OCI-LY1 (cell line): ENCODE measurements around the gene LTBP1.

Experiments
- H2AFZ ChIP-seq: fragments of 200-600 bp; sonication (generic), shearing (Covaris generic); 2 replicates; pipeline ENCODE4 v1.6.0; 2014; ENCODE audit warnings: antibody characterized with exemption, mild to moderate bottlenecking, low read length
- H3F3A ChIP-seq: fragments of 200-600 bp; sonication (generic), shearing (Covaris generic); 2 replicates; pipeline ENCODE4 v1.6.0; 2014; ENCODE audit warnings: mild to moderate bottlenecking, antibody characterized with exemption, low read length, moderate library complexity; ENCODE audit not compliant: insufficient read depth
- H3K27ac ChIP-seq: fragments of 200-600 bp; sonication (generic); 2 replicates; pipeline ENCODE4 v1.5.1; 2014; ENCODE audit warnings: low read length, mixed run types, mild to moderate bottlenecking, low read depth; ENCODE audit not compliant: poor library complexity, severe bottlenecking
- H3K27me3 ChIP-seq: fragments of 200-600 bp; sonication (generic); 2 replicates; pipeline ENCODE4 v1.6.0; 2014; ENCODE audit warnings: antibody characterized with exemption, mild to moderate bottlenecking, low read length, moderate library complexity; ENCODE audit not compliant: insufficient read depth
- H3K36me3 ChIP-seq: fragments of 200-600 bp; sonication (generic); 2 replicates; pipeline ENCODE4 v1.6.1; 2014; ENCODE audit warnings: mild to moderate bottlenecking, antibody characterized with exemption, low read length, moderate library complexity, mixed read lengths; ENCODE audit not compliant: insufficient read depth
- H3K4me1 ChIP-seq: fragments of 200-600 bp; sonication (generic); 2 replicates; pipeline ENCODE4 v1.5.1; 2014; ENCODE audit warnings: mild to moderate bottlenecking, low read length, moderate library complexity; ENCODE audit not compliant: insufficient read depth, severe bottlenecking
- H3K4me2 ChIP-seq: fragments of 200-600 bp; sonication (generic), shearing (Covaris generic); 2 replicates; pipeline ENCODE4 v1.6.1; 2014; ENCODE audit warnings: low read length
- H3K4me3 ChIP-seq: fragments of 200-600 bp; sonication (generic); 2 replicates; pipeline ENCODE4 v1.5.1; 2014; ENCODE audit warnings: low read length, low read depth, mild to moderate bottlenecking, mixed read lengths; ENCODE audit not compliant: poor library complexity, severe bottlenecking
- H3K79me2 ChIP-seq: fragments of 200-600 bp; shearing (Covaris generic); 2 replicates; pipeline ENCODE4 v1.6.1; 2016; ENCODE audit warnings: mixed run types, low read length, mixed read lengths; ENCODE audit not compliant: insufficient read depth
- H3K9ac ChIP-seq: fragments of 200-600 bp; sonication (generic), shearing (Covaris generic); 2 replicates; pipeline ENCODE4 v1.6.1; 2014; ENCODE audit warnings: mild to moderate bottlenecking, low read length, mixed read lengths
- H3K9me2 ChIP-seq: fragments of 200-600 bp; sonication (generic), shearing (Covaris generic); 2 replicates; pipeline ENCODE4 v1.6.1; 2014; ENCODE audit warnings: low read depth, mild to moderate bottlenecking, low read length, mixed read lengths
- H3K9me3 ChIP-seq: fragments of 200-600 bp; shearing (Covaris generic); 2 replicates; pipeline ENCODE4 v1.6.1; 2014; ENCODE audit warnings: low read length, mixed read lengths
- H4K20me1 ChIP-seq: fragments of 200-600 bp; sonication (generic), shearing (Covaris generic); 2 replicates; pipeline ENCODE4 v1.6.0; 2016; ENCODE audit warnings: mild to moderate bottlenecking, low read length; ENCODE audit not compliant: insufficient read depth
- EZH2 ChIP-seq: fragments of 200-600 bp; sonication (generic), shearing (Covaris generic); IDR thresholded peaks from 2 replicates; pipeline ENCODE4 v1.8.0; 2017; ENCODE audit warnings: borderline replicate concordance, mixed run types, mild to moderate bottlenecking, antibody characterized with exemption, low read length, moderate library complexity, mixed read lengths
- TF ChIP-seq, protein P1 (sequence below): fragments of 200-600 bp; sonication (generic), shearing (Covaris generic); IDR thresholded peaks from 2 replicates; pipeline ENCODE4 v1.5.1; 2017; ENCODE audit warnings: mild to moderate bottlenecking, antibody characterized with exemption, low read length, moderate library complexity, mixed read lengths

Gene LTBP1

DNA sequence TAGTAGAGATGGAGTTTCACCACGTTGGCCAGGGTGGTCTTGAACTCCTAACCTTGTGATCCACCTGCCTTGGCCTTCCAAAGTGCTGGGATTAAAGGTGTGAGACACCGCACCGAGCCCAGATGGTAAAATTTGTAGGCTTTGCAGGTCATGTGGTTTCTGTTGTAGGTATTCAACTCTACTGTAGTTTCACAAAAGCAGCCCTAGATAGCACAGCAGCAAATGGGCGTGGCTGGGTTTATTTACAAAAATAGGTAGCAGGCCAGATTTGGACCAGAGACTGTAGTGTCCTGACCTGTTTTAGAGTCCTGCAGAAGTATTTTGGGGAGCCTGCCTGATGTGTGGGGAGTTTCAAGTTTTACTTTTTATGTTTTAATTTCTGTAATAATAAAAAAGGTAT, 445.6 kb downstream of the LTBP1 start:
- Histone ChIP-seq H4K20me1 (no peaks in the 10 kb centered on the region), H3K4me1 (no peaks in the 10 kb centered on the region), H3K4me3 (no peak overlapping the region), H3K9me2 (no peaks in the 10 kb centered on the region), H2AFZ (no peak overlapping the region), H3K79me2 (no peaks in the 10 kb centered on the region), H3K27ac (no peak overlapping the region), H3K27me3 (no peaks in the 10 kb centered on the region), H3F3A (no peaks in the 10 kb centered on the region; the same call in 1 of the 2 replicates), H3K4me2 (no peak overlapping the region), H3K9ac (no peak overlapping the region), H3K9me3 (no peaks in the 10 kb centered on the region), H3K36me3 (peaks cover 69% of the 10 kb centered on the region)
- TF ChIP-seq EZH2 = no peak
- TF ChIP-seq, protein P1, sequence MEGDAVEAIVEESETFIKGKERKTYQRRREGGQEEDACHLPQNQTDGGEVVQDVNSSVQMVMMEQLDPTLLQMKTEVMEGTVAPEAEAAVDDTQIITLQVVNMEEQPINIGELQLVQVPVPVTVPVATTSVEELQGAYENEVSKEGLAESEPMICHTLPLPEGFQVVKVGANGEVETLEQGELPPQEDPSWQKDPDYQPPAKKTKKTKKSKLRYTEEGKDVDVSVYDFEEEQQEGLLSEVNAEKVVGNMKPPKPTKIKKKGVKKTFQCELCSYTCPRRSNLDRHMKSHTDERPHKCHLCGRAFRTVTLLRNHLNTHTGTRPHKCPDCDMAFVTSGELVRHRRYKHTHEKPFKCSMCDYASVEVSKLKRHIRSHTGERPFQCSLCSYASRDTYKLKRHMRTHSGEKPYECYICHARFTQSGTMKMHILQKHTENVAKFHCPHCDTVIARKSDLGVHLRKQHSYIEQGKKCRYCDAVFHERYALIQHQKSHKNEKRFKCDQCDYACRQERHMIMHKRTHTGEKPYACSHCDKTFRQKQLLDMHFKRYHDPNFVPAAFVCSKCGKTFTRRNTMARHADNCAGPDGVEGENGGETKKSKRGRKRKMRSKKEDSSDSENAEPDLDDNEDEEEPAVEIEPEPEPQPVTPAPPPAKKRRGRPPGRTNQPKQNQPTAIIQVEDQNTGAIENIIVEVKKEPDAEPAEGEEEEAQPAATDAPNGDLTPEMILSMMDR = no peak

GRCh38 chr2:33395034-33395433, 448.3 kb downstream of the LTBP1 start:
- H3K9me3 ChIP-seq = no peaks in the 10 kb centered on the region
- no peaks in the 10 kb centered on the region for H3K4me1 ChIP-seq
- H3K9me2 ChIP-seq = no peaks in the 10 kb centered on the region
- no peak overlapping the region for H3K4me2 ChIP-seq
- TF ChIP-seq EZH2 = no peak
- TF ChIP-seq, protein P1 = no peak
- H3K4me3 ChIP-seq = no peak overlapping the region
- H2AFZ ChIP-seq = no peak overlapping the region
- no peak overlapping the region for H3K9ac ChIP-seq
- H3F3A ChIP-seq = no peaks in the 10 kb centered on the region; the same call in 1 of the 2 replicates
- H3K79me2 ChIP-seq = no peaks in the 10 kb centered on the region
- H3K36me3 ChIP-seq = peaks cover 65% of the 10 kb centered on the region
- H3K27ac ChIP-seq = no peak overlapping the region
- no peaks in the 10 kb centered on the region for H4K20me1 ChIP-seq
- H3K27me3 ChIP-seq = no peaks in the 10 kb centered on the region

DNA sequence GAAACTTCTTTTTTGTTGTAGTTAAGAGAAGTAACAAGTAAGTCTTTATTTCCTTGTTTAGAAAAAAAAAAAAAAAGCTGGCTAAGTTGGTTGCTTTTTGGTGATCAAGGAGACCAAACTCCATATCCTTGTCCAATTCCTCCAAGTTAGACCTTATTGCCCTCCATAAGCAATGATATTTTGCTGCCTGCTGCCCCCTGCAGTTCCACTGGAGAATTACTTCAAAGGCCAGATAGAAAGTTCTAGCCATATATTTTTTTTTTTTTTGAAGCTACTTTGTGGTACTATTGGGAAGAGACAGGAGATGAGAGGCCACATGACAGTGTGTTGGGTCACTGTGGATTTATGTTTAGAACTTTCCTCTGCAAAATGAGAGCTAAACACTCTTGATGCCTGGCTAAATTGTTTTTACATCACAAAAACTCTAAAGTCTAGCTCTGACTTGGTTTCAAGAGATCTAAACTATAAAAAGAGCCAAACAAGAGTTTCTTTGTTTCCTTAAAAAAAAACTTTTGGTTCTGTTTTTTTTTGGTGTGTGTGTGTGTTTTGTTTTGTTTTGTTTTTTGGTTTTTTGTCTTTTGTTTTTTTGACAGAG, 449.0 kb downstream of the LTBP1 start:
- no peaks in the 10 kb centered on the region for H3K4me1 ChIP-seq
- TF ChIP-seq, protein P1 = peak; percentile 77
- no peak for TF ChIP-seq EZH2
- no peak overlapping the region for H3K4me3 ChIP-seq
- no peaks in the 10 kb centered on the region for H3K79me2 ChIP-seq
- H3K9ac ChIP-seq = no peak overlapping the region
- no peaks in the 10 kb centered on the region for H3K27me3 ChIP-seq
- H4K20me1 ChIP-seq = no peaks in the 10 kb centered on the region
- H3K36me3 ChIP-seq = peaks cover 60% of the 10 kb centered on the region
- no peaks in the 10 kb centered on the region for H3K9me3 ChIP-seq
- no peaks in the 10 kb centered on the region for H3K9me2 ChIP-seq
- H2AFZ ChIP-seq = no peak overlapping the region
- H3K4me2 ChIP-seq = no peak overlapping the region
- H3K27ac ChIP-seq = no peak overlapping the region
- H3F3A ChIP-seq = no peaks in the 10 kb centered on the region; the same call in 1 of the 2 replicates
